Measurements from ENCODE around the gene RIC3.

GRCh38 chr11:8106679-8107078, 62.1 kb downstream of the RIC3 start:
- no peak for TF ChIP-seq ELF4 (IDR thresholded peaks at IDR 0.05)
- TF ChIP-seq FOXK2 (IDR thresholded peaks at IDR 0.05): no peak
- no peak for TF ChIP-seq PKNOX1 (IDR thresholded peaks at IDR 0.05)
- no peak for TF ChIP-seq FOXA1 (IDR thresholded peaks at IDR 0.05)
